ENCODE data around the gene ACVR1B. TPM values are rescaled to one million over a fixed set of nuclear protein-coding genes. Genes with fewer than 3 reads are reported as not detected.
A peak's percentile ranks its signal among the peaks of the same experiment; 100 is the strongest.

ACVR1B gene
- total RNA-seq, 3 donors from 2014 or later (not counting 1 experiment from before 2014, with no cell fraction given) = 5.9 to 9.6 (median 6.6) TPM

- H3K4me3 ChIP-seq (ENCODE audit: low read length) = no peak overlapping the region
- Mint-ChIP-seq H3K4me3 (peak overlapping the region; percentile 62), H3K36me3 (no peaks in the 10 kb centered on the region), H3K4me1 (peaks cover 10 to 21% of the 10 kb centered on the region in 2 donors), H3K9me3 (no peaks in the 10 kb centered on the region), H3K27me3 (ENCODE audit: low read depth in 2 of 2) (peaks cover 0 to 13% of the 10 kb centered on the region in 2 donors), H3K27ac (peak overlapping the region; percentile 53 to 58)
- H3K4me1 ChIP-seq (ENCODE audit: control insufficient read depth, insufficient read depth, low read length) = peaks cover 44% of the 10 kb centered on the region
- DNase-seq = no peak
- no peak for ATAC-seq
- H3K9me3 ChIP-seq (ENCODE audit: control insufficient read depth, insufficient read depth, low read length) = no peaks in the 10 kb centered on the region
- H3K27me3 ChIP-seq (ENCODE audit: control insufficient read depth, insufficient read depth, low read length) = peaks cover 3% of the 10 kb centered on the region
- WGBS (ENCODE audit: insufficient coverage) = 86% methylated on average over 6 of the region's 6 CpGs
- TF ChIP-seq CTCF (IDR thresholded peaks at IDR 0.05) = no peak
- H3K27ac ChIP-seq (ENCODE audit: low read length) = no peak overlapping the region
- no peaks in the 10 kb centered on the region for H3K36me3 ChIP-seq (ENCODE audit: control insufficient read depth, insufficient read depth, low read length)
- intact Hi-C loops (cut with micrococcal nuclease) = no loop called here
Measured at GRCh38 chr12:52038447-52038846, 86.9 kb downstream of the ACVR1B start.

GRCh38 chr12:52041035-52041434 is 89.5 kb downstream of the ACVR1B start:
- H3K4me1 ChIP-seq (ENCODE audit: control insufficient read depth, insufficient read depth, low read length) = peaks cover 42% of the 10 kb centered on the region
- no peak for TF ChIP-seq CTCF (IDR thresholded peaks at IDR 0.05)
- no peaks in the 10 kb centered on the region for H3K36me3 Mint-ChIP-seq
- peak overlapping the region in 1 of 2 donors; percentile 85 for H3K27ac Mint-ChIP-seq
- DNase-seq (no peak), ATAC-seq (no peak)
- no peak overlapping the region for H3K27ac ChIP-seq (ENCODE audit: low read length)
- WGBS (ENCODE audit: insufficient coverage) = 90% methylated on average over 3 of the region's 3 CpGs
- no peak overlapping the region for H3K4me3 ChIP-seq (ENCODE audit: low read length)
- intact Hi-C loops (cut with micrococcal nuclease) = no loop called here
- H3K27me3 Mint-ChIP-seq (ENCODE audit: low read depth in 2 of 2) = peaks cover 0 to 4% of the 10 kb centered on the region in 2 donors
- H3K4me3 Mint-ChIP-seq = no peak overlapping the region
- H3K27me3 ChIP-seq (ENCODE audit: control insufficient read depth, insufficient read depth, low read length) = peaks cover 3% of the 10 kb centered on the region
- H3K9me3 Mint-ChIP-seq = no peaks in the 10 kb centered on the region
- no peaks in the 10 kb centered on the region for H3K36me3 ChIP-seq (ENCODE audit: control insufficient read depth, insufficient read depth, low read length)
- peaks cover 10 to 18% of the 10 kb centered on the region in 2 donors for H3K4me1 Mint-ChIP-seq
- H3K9me3 ChIP-seq (ENCODE audit: control insufficient read depth, insufficient read depth, low read length) = no peaks in the 10 kb centered on the region

- no peaks in the 10 kb centered on the region for H3K9me3 ChIP-seq (ENCODE audit: control insufficient read depth, insufficient read depth, low read length)
- H3K4me3 ChIP-seq (ENCODE audit: low read length) = no peak overlapping the region
- peak overlapping the region; percentile 50 for H3K4me3 Mint-ChIP-seq
- 30% methylated on average over 6 of the region's 6 CpGs for WGBS (ENCODE audit: insufficient coverage)
- ATAC-seq = peak; percentile 54 to 76 (median 62)
- H3K4me1 Mint-ChIP-seq = peaks cover 10 to 20% of the 10 kb centered on the region in 2 donors
- H3K4me1 ChIP-seq (ENCODE audit: control insufficient read depth, insufficient read depth, low read length) = peaks cover 38% of the 10 kb centered on the region
- DNase-seq = peak; percentile 48 to 78
- intact Hi-C loops (cut with micrococcal nuclease) = loop anchor here (1.0 kb wide), 1 partner anchor 9 kb away; no protein-coding TSS in a partner anchor
- peaks cover 0 to 4% of the 10 kb centered on the region in 2 donors for H3K27me3 Mint-ChIP-seq (ENCODE audit: low read depth in 2 of 2)
- no peaks in the 10 kb centered on the region for H3K9me3 Mint-ChIP-seq
- H3K27ac ChIP-seq (ENCODE audit: low read length) = peak overlapping the region; percentile 33
- no peaks in the 10 kb centered on the region for H3K36me3 ChIP-seq (ENCODE audit: control insufficient read depth, insufficient read depth, low read length)
- no peaks in the 10 kb centered on the region for H3K36me3 Mint-ChIP-seq
- peak overlapping the region; percentile 83 to 85 for H3K27ac Mint-ChIP-seq
- peaks cover 3% of the 10 kb centered on the region for H3K27me3 ChIP-seq (ENCODE audit: control insufficient read depth, insufficient read depth, low read length)
- no peak for TF ChIP-seq CTCF (IDR thresholded peaks at IDR 0.05)
Measured at GRCh38 chr12:52041695-52042123, 90.2 kb downstream of the ACVR1B start.
